T-helper 22 cell (primary cell): ENCODE data around the gene FSIP2.
"Not testable (repeated sequence)": the region's sequence is repeated elsewhere in the genome, so short reads cannot be mapped to it uniquely, and the experiment has no call there.

Experiments
- DNase-seq: peaks from one replicate; pipeline ENCODE4 v3.0.0-alpha.2; 2020; ENCODE audit warnings: low read depth

Gene FSIP2

GRCh38 chr2:185802926-185803325 lies 64.3 kb downstream of the FSIP2 start:
- DNase-seq = no peak

- DNase-seq = no peak
These were observed 68.2 kb downstream of the FSIP2 start for GRCh38 chr2:185806783-185807182.

- DNase-seq = no peak
These were observed 68.7 kb downstream of the FSIP2 start for GRCh38 chr2:185807351-185807750.

GRCh38 chr2:185811580-185811979 lies 73.0 kb downstream of the FSIP2 start:
- DNase-seq = no peak

- DNase-seq = no peak
These were observed 75.1 kb downstream of the FSIP2 start for GRCh38 chr2:185813707-185814106.

- DNase-seq = no peak
These were observed 79.4 kb downstream of the FSIP2 start for GRCh38 chr2:185817991-185818390.

GRCh38 chr2:185821467-185821866 lies 82.9 kb downstream of the FSIP2 start:
- no peak for DNase-seq

GRCh38 chr2:185823773-185824172 lies 85.2 kb downstream of the FSIP2 start:
- DNase-seq = no peak

- no peak for DNase-seq
These were observed 87.0 kb downstream of the FSIP2 start for GRCh38 chr2:185825557-185825956.

GRCh38 chr2:185828326-185828725 lies 89.7 kb downstream of the FSIP2 start:
- no peak for DNase-seq

- DNase-seq = no peak
These were observed 95.3 kb downstream of the FSIP2 start for GRCh38 chr2:185833864-185834263.

- DNase-seq = no peak
These were observed 97.4 kb downstream of the FSIP2 start for GRCh38 chr2:185835974-185836373.

GRCh38 chr2:185854885-185855284 lies 116.3 kb downstream of the FSIP2 start:
- DNase-seq = no peak

GRCh38 chr2:185857691-185858090 lies 119.1 kb downstream of the FSIP2 start:
- no peak for DNase-seq

- no peak for DNase-seq
These were observed 120.9 kb downstream of the FSIP2 start for GRCh38 chr2:185859506-185859905.

- DNase-seq = no peak
These were observed 121.7 kb downstream of the FSIP2 start for GRCh38 chr2:185860321-185860720.

- DNase-seq = no peak
These were observed 124.2 kb downstream of the FSIP2 start for GRCh38 chr2:185862657-185863398.

GRCh38 chr2:185864468-185865260 lies 126.1 kb downstream of the FSIP2 start:
- DNase-seq = not testable (repeated sequence)

GRCh38 chr2:185875136-185875931 lies 136.7 kb downstream of the FSIP2 start:
- no peak for DNase-seq

- DNase-seq = no peak
These were observed 137.6 kb downstream of the FSIP2 start for GRCh38 chr2:185876234-185876633.

GRCh38 chr2:185880396-185880795 lies 141.8 kb downstream of the FSIP2 start:
- no peak for DNase-seq
